Hippocampal formation (tissue), 2 donors: ENCODE data around the gene TMEM245.

Experiments used
- DNase-seq, 2 donors: peaks; one replicate each; lab custom pipeline; 2025; lab: John Stamatoyannopoulos, UW

Gene TMEM245

DNA sequence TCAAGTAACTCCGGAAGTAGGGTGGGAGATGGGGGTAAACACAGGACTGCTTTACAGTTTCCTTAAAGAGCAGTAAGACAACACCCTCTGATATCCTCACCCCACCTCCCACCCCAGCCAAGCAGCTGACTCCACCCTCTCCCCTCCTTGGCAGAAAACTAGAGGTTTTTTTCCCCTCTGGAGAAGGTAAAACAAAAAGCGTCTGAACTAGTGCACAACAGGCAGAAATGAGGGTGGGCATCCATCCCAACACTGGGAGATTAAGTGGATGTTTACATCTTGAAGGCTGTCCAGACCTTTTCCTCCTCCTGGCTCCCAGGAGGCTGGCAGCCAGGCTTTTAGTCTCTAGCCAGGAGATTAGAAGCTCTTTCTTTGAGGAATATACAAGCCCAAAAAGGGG lies 92.6 kb downstream of the TMEM245 start:
- no peak for DNase-seq

DNA sequence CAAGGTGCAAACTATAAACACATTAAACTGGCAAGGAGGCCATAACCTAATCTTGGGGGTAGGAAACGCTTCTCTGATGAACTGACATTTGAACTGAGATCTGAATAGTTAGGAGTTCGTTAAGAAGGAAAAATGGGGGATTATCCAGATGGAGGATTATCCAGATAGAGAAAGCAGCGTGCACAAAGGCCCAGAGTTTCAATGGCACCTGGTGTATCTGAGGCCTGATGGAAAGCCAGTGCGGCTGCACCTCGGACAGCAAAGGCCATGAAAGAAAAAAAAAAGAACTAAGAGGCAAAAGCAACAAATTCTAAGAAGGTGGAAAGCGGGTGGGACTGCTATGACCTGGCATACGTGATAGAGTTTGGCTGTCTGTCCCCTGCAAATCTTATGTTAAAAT lies 93.4 kb downstream of the TMEM245 start:
- DNase-seq, result no peak

DNA sequence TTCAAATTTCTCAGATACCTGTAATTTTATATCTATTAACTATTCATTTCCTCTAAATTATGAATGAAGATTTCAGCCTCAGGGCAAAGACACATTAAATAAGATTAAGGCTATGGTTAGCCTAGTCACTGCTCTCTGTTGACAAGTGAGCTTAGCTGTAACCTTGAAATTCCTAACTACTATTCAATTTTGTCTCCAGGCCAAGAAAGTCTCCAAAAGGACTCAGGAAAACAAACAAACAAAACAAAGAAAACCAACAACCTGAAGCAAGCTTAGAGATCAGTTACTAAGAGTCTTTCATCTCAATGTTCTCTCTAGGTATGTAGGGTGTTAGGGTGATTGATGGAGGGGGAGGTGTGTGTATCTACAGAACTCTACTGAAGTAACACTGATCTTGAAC lies 96.9 kb downstream of the TMEM245 start:
- no peak for DNase-seq

DNA sequence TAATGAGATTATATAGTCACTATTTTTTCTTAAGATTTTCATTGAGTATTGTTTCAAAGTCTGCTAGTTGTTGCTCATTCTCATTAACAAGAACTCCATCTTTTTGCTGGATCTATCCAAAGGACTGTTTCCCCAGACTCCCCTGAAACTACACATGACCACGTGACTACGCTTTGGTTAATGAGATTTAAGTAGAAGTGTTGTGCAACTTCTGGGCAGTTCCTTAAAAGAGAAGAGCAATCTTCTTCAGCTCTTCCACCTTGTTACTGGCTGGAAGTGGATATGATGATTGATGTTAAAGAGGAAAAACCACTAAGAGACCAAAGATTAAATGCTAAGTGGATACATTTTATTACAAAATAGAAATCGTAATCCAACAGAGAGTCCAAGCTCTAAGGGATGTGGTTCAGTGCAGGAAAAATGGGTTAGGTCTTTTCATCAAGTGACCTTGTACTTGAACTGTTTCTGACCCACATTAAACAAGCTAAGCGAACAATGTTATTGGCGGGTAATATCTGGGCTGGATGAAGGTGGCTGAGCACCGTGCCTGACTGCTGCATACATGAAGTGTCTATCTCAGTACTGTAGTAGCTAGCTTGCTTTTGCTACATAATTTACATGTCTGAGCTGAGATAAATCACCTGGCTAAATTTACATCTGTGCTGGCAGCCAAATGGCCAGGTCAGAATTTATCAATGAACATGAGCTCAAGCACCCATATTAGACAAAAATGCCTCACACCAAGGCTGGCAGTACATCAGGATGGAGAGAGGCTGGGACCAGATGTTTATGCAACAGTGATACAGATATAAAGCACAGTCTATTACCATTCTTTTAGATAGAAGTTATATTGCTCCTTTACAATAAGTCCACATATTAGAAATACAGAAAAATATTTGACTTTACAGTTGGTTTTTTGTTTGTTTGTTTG lies 98.9 kb downstream of the TMEM245 start:
- DNase-seq, result no peak

DNA sequence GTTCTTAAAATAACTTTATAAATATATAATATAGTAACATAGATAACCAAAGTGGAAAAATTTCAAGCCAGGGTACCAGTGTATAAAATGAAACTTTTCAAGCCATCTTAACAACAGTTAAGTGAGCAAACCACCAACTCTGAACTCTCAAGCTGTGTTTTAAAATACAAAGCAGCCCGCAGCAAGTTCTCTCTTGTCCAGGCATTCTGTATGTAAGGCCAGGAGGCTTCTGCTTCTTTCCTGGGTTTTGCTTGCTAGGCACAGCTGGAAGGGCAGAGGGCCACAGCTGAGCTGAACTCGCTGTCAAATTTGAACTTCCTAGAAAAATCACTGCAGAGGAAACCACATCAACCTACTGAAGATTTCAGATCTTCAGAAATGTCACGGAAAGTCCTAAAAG lies 99.6 kb downstream of the TMEM245 start:
- no peak for DNase-seq

DNA sequence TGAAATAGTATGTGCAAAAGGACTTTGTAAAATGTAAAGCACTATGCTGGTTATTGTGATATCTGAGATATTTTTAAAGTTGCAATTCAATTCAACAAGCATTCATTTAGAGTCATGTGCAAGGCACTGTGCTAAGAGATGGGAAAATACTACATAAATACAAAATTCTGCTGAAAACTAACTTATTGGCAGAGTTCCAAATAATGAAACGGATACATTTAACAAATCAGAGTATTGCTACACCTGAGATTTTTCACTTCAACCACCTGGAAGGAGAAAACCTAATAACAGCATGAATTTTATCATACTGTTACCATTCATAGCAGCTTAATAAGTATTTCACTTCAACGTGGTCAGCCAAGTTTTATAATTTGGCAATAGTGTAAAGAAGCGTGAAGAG lies 100.3 kb downstream of the TMEM245 start:
- DNase-seq, result no peak

DNA sequence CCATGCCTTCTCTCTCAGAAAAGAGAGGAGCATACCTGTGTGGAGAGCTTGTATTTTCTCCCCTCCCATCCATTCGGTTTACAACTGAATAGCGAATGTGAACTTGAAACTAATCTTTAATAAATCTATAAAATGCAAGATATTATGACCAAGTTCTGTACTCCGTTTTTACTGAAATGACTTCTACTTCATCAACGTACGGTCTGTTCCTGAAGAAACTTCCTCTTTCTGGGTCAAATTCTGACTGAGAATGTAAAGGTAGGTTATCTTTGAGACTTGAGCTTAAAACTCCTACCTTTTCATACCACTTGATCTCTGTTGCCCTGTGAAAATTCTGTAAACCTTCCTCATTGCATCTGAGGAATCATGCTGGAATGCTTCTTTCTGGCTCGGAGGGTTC lies 102.3 kb downstream of the TMEM245 start:
- no peak for DNase-seq

DNA sequence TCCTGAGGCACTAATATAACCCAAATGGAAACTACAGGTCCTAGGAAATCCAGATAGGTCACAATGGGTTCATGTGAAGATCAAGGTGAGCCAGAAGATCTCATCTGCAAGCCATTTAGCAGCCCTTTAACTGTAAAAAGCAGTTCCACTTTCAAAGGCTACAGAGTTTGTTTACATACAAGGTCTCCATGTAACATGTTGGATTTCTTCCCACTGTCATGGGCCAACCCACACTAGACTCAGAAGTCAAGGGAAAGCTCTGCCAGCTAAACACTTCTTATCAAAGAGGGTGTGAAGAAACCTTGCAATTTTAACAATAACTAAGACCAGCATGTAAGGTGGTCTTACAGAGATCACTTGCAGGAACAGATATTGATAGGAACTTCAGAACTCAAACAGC lies 102.7 kb downstream of the TMEM245 start:
- no peak for DNase-seq

DNA sequence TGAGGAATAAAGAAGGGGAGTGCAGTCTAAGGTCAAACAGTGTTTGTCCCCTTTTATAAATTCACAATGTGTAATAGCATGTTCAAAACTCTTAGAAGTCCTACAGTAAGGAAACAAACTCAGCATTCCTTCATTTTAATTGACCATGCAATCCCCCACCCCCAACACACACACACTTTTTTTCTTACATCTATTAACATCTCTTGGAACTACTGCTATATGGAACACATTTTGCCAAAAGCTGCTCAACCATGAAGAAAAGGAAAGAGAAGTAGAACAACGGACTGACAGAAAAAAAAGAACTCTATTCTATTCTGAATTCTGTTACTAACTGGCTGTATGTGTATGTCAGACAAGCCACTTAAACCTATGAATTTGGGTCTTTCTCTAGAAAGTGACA lies 103.6 kb downstream of the TMEM245 start:
- DNase-seq, result no peak

GRCh38 chr9:109014608-109015280 lies 105.0 kb downstream of the TMEM245 start:
- DNase-seq, result no peak

DNA sequence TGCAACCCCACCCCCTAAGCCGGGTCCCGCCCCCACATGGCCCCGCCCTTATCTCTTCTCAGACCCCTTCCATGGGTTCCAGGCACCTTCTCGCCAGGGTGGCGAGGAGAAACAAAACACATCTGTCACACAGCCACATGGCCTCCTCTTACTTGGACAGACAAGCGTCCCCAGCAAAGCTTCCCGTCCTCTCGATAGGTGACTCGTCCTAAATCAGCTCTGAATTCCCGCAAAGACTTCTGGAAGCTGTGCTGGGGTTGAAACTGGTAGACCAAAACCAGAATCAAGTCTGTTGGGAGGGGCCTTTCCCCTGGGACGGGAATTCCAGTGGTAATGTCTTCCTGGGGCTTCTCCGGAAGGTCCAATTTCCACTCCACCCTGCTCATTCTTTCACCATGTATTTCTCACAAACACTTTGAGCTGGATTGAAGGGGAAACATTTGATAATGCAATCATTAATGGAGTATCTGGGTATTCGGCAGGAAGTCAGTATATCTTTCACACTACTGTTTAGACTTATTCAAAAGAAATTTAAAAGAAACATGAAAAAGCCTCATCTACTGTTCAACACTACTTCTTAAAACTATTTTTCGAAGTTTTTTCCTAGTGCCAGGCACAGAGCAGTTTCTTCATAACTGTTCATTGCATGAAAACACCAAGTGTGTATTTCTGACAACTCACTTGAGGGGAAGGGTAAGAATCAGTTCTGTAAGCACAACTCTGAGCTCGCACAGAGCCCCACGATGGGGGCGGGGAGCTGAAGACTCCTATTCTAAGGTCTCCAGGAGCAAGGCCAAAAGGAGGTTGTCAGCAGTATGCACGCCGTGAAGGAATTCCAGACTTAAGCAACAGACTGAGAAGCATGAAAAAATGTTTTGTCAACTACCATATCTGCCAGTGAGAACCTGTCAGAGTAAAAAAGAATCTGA lies 105.8 kb downstream of the TMEM245 start:
- no peak for DNase-seq

GRCh38 chr9:109012876-109013678 lies 106.7 kb downstream of the TMEM245 start, which contains the start of gene CTNNAL1:
Gene CTNNAL1 (minus strand): TSS chr9:109013499. CDS start chr9:109013442, 57 bp downstream.
- DNase-seq, result peak; percentile 78 to 90

GRCh38 chr9:109012009-109012875 lies 107.5 kb downstream of the TMEM245 start:
- DNase-seq, result peak in 1 of 2 donors; percentile 62

- DNase-seq, result no peak
Measured at GRCh38 chr9:109011231-109011671, 108.5 kb downstream of the TMEM245 start.

DNA sequence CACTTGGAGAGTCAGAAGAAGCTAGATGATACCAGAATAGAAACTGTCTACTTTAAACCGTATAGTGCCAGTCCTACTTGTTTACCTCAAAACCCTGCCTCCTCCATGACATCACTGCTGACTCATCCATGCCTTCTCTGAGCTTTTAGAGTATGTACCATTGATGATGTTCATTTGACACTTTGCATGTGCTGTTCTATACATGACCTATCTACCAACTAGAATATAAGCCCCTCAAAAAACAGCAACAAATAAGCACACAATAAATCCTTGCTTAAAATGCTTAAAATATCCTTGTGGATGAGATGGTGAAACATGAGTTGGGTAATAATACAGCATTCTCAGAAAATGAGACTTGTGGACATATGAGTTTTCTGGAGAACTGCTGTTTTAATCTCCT lies 109.0 kb downstream of the TMEM245 start:
- no peak for DNase-seq

- no peak for DNase-seq
Measured at GRCh38 chr9:109005678-109006077, 114.1 kb downstream of the TMEM245 start.

DNA sequence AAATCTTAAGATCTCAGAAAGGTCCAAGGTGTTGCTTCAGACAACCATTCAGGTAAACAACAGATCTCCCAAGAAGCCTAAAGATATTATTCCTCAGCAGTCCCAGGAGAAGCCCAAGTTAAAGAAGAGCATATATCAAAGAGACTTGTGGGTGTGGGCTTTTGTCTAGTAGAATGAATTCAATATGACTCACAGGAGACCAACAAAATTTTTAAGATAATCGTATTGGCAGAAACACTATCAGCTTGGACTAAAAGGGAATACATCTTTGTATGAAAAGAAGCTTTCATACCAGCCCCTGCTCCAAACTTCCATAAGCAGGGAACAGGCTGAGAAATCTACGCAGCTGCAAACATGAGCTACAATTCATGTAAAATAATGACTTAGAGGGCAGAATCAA lies 116.6 kb downstream of the TMEM245 start:
- no peak for DNase-seq

- no peak for DNase-seq
Measured at GRCh38 chr9:109002141-109002540, 117.6 kb downstream of the TMEM245 start.

- no peak for DNase-seq
Measured at GRCh38 chr9:109001275-109001676, 118.5 kb downstream of the TMEM245 start.

DNA sequence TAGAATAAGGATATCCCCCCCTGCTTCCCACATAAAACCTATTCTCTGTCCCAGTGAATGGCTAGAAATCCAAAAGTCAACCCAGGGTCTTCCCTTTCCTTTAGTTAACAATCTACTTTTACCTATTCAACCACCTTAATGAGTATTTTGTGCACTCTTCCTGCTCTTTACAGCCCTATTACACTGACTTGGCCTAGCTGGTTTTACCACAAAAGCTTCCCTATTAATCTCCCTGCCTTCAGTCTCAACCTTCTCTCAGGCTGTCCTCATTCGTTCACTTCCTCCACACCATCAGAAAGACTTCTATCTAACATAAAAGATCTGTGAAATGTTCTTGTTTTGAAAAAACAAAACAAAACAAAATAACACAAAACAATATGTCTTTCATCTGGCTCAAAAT lies 122.6 kb downstream of the TMEM245 start:
- no peak for DNase-seq
